SKM-1 (cell line): ENCODE data around the gene CEP97.
A peak's percentile ranks its signal among the peaks of the same experiment; 100 is the strongest.
"Not testable (repeated sequence)": the region's sequence is repeated elsewhere in the genome, so short reads cannot be mapped to it uniquely, and the experiment has no call there.

Source experiments
- DNase-seq: peaks from one replicate; lab custom pipeline; 2025; ENCODE audit not compliant: unreplicated experiment; lab: John Stamatoyannopoulos, UW

Gene CEP97

DNA sequence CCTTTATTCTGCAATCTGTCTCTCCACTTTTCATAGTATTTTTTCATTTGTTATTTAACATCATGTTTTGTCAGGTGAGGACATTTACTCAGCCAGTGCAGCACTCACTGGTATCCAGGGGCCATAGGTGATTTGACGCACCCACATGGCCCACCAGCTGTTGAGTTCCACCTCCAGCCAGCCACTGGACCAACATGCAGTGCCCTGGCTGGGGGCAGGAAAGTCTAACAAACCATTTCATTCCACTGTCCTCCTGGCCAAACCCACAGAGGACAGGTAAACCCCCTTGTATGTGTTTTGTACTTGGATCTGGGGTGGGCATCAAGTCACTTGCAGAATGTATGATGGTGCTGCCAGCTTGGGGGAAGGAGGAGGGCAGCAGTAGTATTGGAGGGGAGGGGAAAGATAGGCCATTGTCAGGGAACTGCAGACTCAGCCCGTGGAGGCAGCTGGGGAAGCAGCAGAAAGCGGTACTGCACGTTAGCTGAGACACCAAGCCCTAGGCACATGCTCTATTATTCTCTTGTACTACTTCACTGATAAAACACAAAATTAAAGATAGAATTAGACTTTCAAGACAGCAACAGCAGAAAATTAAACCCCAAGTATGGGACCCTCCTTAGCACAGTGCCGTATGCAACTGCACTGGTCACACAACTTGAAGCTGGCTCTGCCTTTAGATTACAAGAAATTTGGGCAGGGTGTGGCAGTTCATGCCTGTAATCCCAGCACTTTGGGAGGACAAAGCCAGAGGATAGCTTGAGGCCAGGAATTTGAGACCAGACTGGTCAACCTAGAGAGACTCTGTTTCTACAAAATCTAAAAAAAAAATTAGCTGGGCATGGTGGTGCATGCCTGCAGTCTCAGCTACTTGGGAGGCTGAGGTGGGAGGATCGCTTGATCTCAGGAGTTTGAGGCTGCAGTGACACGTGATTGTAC lies 22.4 kb upstream of the CEP97 start:
- DNase-seq = no peak

DNA sequence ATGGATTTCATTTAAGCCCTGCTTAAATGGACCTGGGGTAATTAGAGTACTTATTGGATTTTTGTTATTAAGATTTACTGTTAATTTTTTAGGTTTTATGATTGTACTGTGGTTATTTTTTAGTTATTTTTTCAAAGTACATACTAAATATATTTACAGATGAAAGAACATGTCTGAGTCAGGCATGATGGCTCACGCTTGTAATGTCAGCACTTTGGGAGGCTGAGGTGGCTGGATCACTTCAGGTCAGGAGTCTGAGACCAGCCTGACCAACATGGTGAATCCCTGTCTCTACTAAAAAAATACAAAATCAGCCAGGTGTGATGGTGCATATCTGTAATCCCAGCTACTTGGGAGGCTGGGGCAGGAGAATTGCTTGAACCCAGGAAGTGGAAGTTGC lies 21.7 kb upstream of the CEP97 start:
- no peak for DNase-seq

DNA sequence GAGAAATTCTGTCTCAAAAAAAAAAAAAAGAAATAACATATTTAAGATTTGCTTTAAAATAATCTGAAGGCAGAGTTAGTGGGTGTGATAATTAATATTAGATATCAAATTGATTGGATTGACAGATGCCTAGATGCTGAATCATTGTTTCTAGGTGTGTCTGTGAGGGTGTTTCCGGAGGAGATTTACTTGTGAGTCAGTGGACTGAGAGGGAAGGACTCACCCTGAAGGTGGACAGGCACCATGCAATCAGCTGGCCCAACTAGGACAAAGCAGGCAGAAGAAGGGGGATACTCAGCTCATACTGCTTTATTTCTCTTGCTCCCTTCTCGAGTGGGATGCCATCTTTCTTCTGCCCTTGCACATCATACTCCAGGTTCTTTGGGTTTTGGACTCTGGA lies 21.2 kb upstream of the CEP97 start:
- no peak for DNase-seq

- DNase-seq = not testable (repeated sequence)
Measured at GRCh38 chr3:101704639-101705038, 19.8 kb upstream of the CEP97 start.

DNA sequence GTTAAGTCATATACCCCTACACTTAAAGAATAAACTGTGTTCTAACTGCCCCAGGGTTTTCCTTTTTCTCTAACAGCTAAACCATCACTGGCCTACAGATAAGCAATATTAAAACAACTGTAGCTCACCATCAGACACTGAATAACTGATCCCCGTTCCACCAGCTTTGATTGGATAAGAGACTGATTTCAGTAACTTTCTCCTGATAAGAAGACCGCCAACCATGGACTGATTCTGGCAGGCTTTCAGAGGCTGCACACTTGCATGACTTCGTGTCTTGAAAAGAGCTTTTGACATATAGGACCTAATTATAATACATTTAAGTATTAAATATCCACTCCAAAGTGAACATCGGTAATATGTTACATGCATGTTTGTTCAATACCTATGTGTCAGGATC lies 15.3 kb upstream of the CEP97 start:
- no peak for DNase-seq

DNA sequence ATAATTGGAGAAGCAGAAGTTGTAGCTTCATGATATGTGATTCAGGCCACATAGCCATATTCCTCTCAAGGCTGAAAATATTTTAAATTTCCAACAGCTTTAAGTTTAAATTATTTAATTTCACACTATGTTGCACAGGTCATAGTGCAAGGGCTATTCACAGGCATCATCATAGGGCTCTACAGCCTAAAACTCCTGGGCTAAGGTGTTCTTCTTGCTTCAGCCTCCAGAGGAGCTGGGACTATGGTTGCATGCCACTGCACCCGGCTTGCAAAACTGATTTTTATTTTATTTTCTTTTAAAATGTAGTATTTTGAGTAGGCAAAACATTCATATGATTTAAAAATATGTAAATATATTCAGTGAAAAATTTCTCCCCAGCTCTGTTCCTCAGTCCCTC lies 6.0 kb upstream of the CEP97 start:
- no peak for DNase-seq

DNA sequence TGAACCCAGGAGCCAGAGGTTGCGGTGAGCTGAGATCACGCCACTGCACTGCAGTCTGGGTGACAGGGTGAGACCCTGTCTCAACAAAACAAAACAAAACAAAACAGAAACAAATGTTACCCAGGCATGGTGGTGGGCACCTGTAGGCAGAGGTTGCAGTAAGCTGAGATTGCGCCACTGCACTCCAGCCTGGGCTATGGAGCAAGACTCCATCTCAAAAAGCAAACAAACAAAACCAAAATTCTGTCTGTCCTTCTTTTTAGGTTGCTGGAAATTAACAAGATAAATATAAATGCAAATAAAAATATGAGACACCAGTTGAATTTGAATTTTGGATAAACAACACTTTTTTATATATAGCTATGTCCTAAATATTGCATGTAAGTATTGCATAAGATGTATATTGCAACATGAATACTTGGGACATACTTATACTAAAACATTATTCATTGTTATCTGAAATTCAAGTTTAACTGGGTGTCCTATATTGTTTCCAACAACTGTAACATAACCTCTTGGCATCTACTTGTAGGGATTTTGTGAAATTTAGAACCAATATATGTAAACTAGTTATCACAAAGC lies 4.7 kb upstream of the CEP97 start:
- no peak for DNase-seq

- no peak for DNase-seq
Measured at GRCh38 chr3:101720851-101721840, 3.3 kb upstream of the CEP97 start.

GRCh38 chr3:101722394-101723173 lies 1.8 kb upstream of the CEP97 start:
- DNase-seq = peak; percentile 25

- no peak for DNase-seq
Measured at GRCh38 chr3:101725194-101725889, 928 bp downstream of the CEP97 start.

GRCh38 chr3:101725890-101726275 lies 1.5 kb downstream of the CEP97 start:
- DNase-seq = no peak

DNA sequence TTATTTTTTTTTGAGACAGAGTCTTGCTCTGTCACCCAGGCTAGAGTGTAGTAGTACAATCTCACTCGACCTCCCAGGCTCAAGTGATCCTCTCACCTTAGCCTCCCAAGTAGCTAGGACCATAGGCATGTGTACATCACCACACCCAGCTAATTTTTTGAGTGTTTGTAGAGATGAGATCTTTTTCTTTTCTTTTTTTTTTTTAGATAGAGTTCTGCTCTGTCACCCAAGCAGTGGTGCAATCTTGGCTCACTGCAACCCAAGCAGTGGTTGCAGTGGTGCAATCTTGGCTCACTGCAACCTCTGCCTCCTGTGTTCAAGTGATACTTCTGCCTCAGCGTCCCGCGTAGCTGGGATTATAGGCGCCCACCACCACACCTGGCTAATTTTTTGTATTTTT lies 5.2 kb downstream of the CEP97 start:
- no peak for DNase-seq

- no peak for DNase-seq
Measured at GRCh38 chr3:101730839-101731238, 6.4 kb downstream of the CEP97 start.

DNA sequence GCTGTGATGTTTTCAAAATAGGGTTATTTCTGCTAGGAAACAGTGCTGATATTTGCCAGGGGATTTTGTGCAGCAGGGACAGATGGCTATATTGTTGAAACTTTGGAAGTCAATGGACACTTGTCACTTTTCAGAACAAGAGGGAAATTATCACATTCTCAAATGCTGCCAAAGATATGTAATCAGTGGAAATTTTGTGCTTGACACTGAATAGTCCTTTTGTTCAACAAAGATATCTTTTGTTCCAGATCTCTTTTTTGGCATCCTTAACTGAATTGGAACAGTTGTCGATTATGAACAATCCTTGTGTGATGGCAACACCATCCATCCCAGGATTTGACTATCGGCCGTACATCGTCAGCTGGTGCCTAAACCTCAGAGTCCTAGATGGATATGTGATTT lies 7.8 kb downstream of the CEP97 start:
- DNase-seq = no peak

GRCh38 chr3:101735833-101736232 lies 11.4 kb downstream of the CEP97 start:
- no peak for DNase-seq

- DNase-seq = not testable (repeated sequence)
Measured at GRCh38 chr3:101741914-101742313, 17.5 kb downstream of the CEP97 start.

DNA sequence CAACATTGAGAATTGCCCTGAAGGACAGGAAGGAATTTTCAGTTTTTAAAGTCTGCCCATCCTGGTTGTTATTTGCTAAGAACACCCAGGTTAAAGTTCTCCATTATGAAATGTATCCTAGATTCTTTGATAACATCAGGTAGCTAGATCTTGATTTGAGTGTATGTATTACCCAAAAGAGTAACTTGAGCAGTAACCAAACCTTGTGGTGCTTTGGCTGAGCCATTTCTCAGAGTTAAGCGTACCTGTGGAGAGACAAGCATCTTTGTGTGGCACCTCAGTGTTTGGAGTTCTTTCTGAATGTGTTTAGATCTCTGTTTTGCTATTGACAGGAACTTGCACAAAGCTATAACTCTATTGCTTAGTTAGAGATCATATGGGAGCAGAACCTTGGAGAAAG lies 20.4 kb downstream of the CEP97 start:
- no peak for DNase-seq

DNA sequence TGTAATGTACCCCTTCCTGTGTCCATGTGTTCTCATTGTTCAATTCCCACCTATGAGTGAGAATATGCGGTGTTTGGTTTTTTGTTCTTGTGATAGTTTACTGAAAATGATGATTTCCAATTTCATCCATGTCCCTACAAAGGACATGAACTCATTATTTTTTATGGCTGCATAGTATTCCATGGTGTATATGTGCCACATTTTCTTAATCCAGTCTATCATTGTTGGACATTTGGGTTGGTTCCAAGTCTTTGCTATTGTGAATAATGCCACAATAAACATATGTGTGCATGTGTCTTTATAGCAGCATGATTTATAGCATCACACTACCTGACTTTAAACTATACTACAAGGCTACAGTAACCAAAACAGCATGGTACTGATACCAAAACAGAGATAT lies 21.5 kb downstream of the CEP97 start:
- not testable (repeated sequence) for DNase-seq

GRCh38 chr3:101753386-101754113 lies 29.1 kb downstream of the CEP97 start:
- DNase-seq = not testable (repeated sequence)
